ENCODE results near the gene NAPA. TPM values are rescaled to one million over a fixed set of nuclear protein-coding genes. Genes with fewer than 3 reads are reported as not detected.

NAPA gene
- total RNA-seq = 52.5 TPM

- DNase-seq = peak; percentile 100
Observed at GRCh38 chr19:47514869-47515588, at the start of gene NAPA. Gene NAPA (minus strand): TSS chr19:47515063. CDS start chr19:47514940, 123 bp downstream.

DNA sequence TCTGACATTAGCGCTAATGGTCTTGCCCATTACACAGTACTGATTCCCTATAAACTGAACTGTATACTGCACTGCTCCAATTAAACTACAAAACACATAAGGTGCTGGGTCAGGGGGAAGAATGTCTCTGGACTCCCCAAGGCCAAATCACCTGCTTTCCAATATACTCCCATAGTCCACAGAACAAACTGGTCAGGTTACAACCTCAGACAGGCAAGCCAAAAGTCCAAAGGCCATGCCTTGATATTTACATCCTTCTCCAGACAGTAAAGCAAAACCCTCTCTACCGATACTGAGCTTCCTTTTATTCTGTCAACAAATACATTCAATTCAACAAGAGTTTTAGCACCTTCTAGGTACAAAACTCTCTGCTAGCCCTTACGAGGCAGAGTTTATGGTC lies 49.2 kb upstream of the NAPA start:
- no peak for DNase-seq

DNA sequence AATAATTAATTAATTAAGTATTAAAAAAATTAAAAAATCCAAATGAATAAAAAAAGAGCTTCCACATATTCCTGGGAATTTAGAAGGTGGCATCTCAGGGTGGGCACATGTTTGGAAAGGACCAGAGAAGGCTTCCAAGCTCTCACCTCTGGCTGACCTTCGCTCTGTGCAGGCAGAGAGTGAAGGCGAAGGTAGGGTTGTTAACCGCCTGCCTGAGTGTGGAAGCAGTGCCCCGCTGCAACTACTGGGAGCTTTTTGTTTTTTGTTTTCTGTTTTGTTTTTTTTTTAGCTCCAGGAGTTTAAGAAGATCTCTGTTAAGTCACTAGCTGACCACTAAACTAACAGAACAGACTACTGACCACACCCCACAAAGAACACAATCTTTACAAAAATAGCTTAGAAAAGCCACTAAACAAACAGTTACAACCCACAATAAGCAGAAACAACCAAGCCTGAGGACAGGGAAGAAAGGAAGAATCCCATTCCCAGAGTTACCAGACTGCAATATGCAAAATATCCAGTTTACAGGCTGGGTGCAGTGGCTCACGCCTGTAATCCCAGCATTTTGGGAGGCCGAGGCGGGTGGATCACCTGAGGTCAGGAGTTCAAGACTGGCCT lies 46.7 kb upstream of the NAPA start:
- no peak for DNase-seq

DNA sequence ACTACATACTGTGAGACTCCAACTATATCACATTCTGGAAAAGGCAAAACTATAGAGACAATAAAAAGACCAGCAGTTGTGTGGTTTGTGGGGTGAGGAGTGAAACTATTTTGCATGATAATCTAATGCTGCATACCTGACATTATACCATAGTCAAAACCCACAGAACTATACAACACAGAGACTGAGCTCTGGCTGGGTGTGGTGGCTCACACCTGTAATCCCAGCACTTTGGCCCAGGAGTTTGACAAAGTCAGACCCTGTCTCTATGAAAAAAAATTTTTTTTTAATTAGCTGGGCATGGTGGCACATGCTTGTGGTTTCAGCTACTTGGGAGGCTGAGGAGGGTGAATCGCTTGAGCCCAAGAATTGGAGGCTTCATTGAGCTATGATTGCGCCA lies 46.1 kb upstream of the NAPA start:
- no peak for DNase-seq

- DNase-seq = no peak
Observed at GRCh38 chr19:47550129-47550528, 35.3 kb upstream of the NAPA start.

GRCh38 chr19:47549261-47549862 lies 34.5 kb upstream of the NAPA start:
- DNase-seq = no peak

- no peak for DNase-seq
Observed at GRCh38 chr19:47547199-47547598, 32.3 kb upstream of the NAPA start.

- DNase-seq = no peak
Observed at GRCh38 chr19:47545061-47545948, 30.4 kb upstream of the NAPA start.

GRCh38 chr19:47544476-47544875 lies 29.6 kb upstream of the NAPA start:
- no peak for DNase-seq

DNA sequence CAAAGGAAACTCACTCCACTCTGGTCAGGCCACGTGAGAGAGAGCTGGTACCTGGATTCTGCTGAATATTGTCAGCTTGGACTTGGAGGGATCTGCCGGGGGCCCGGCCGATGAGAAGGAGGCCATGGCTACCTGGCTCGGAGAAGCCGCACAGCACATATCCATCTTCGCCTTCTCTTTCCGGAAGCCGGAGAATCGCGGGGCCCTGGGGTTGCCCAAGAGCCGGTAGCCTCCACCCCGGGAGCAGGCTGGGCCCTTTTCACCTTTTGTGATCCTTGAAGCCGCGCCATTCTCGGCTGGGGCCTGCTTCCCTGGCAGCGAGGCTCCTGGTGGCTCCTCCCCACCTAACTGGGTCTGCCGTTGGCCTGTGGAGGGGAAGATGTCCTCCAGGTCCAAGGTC lies 29.2 kb upstream of the NAPA start:
- no peak for DNase-seq

DNA sequence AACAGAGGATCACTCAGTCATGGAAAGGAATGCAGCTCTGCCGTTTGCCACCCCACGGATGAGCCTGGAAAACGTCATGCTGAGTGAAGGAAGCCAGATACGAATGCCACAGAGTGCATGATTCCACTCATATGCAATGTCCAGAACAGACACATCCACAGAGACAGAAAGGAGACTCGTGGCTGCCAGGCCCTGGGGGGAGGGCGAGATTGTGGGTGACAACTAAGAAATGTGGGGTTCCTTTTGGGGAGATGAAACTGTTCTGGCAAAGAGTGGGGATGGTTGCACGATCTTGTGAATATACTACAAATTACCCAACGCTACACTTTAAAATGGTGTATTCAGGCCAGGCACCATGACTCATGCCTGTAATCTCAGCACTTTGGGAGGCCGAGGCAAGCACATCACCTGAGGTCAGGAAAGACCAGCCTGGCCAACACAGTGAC lies 27.2 kb upstream of the NAPA start:
- DNase-seq = no peak

DNA sequence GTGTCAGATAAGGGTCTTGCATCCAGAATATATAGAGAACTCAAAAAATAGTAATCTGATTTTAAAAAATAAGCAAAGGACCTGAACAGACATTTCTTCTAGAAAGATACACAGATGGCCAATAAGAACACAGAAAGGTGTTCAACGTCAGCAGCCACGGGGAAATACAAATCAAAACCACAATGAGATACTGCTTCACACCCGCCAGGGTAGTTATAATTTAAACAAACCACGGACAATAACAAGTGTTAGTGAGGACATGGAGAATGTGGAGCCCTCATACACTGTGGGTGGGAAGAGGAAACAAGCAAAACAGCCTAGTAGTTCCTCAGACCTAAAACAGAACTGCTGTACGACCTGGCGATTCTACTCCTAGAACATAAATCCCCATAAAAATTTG lies 26.7 kb upstream of the NAPA start:
- no peak for DNase-seq

DNA sequence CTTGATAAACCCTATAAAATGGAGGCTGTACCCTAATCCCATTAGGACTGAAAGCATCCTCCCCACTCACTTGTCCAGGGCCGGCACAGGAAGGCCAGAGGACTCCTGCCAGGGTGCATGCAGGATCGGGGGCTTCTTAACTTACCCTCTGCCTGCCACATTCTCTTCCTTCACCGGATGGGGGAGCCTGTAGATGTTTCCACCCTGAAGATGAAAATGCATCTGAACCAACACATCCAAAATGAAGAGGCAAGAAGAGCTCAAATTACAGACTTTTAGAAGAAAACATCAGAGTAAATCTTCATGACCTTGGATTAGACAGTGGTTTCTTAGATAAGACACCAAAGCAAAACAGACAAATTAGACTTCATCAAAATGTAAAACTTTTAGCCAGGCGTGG lies 25.9 kb upstream of the NAPA start:
- no peak for DNase-seq

GRCh38 chr19:47539747-47540311 lies 25.0 kb upstream of the NAPA start:
- DNase-seq = no peak

DNA sequence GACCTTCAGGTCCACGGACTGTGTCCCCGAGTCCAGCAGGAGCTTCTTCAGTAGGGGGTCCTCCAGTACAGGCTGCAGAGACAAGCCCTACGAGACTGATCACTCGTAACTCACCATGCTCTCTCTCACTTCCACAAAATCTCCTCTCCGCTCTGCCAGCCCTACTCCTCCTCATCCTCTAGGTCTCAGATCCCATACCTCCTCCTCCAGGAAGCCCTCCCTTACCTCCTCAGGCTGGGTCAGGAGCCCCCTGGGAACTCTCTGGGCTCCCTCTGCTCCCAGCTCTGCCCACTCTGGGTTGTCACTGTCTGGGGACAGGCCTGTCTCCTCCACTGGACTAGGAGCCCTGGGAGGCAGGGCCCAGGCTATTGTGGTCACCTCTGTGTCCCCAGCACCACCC lies 23.9 kb upstream of the NAPA start:
- DNase-seq = no peak

GRCh38 chr19:47537493-47537892 lies 22.6 kb upstream of the NAPA start:
- DNase-seq = no peak

GRCh38 chr19:47534628-47535027 lies 19.8 kb upstream of the NAPA start:
- no peak for DNase-seq

GRCh38 chr19:47531640-47532387 lies 17.0 kb upstream of the NAPA start:
- no peak for DNase-seq

DNA sequence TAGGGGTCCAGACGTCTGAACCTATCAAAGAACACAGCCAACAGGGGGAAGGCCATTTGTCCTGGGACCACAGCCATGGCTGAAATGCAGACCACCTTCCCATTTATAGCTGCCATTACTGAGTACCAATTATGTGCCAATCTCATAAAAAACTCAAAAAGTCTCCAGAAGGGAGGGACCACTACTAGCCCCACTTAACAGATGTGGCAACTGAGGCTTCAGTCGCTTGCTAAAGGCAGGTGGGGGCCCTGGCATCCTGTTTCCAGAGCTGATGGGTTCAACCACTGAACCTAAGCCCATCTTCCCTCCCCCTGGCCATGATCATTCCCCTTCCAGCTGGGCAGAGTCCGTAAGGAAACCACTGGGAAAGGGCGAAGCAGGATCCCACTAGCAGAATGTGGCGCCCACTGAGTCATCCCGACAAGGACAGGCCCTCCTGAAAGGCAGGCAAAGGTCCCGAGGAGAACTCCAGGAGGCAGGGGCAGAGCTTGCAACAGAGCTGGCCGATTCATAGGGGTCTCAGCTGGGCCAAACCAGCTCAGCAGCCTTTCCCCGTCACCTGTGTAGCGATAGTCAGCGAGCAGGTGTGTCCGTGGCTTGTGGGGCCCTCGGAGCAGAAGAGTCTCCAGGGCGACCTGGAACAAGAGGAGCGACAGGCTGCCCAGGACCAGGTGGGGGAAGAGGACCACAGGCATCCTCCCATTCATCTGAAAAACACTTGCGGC lies 14.3 kb upstream of the NAPA start:
- DNase-seq = no peak

DNA sequence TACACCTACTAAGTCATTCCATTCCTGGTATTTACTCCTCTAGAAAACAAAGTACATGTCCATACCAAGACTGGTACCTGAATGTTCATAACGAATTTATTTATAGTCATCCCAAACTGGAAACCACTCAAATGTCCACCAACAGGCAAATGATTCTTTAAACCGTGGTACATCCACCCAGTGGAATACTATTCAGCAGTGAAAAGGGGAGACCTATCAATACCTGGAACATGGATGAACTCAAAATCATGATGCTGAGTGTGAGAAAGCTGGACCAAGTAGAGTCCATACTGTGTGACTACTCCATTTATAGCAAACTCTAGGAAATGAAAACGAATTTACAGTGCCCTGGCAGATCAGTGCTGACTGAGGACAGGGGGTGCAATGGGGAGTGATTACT lies 11.9 kb upstream of the NAPA start:
- DNase-seq = no peak

- no peak for DNase-seq
Observed at GRCh38 chr19:47523473-47523872, 8.6 kb upstream of the NAPA start.

Measured in skin of body (tissue), 2 donors.